Measurements from ENCODE around the gene RPP25L. TPM values are rescaled to one million over a fixed set of nuclear protein-coding genes. Genes with fewer than 3 reads are reported as not detected.

Gene RPP25L
- total RNA-seq, 1 donor from 2014 or later, result 16.2 TPM

GRCh38 chr9:34655394-34655793 is 43.5 kb upstream of the RPP25L start:
- Mint-ChIP-seq H3K4me1 (ENCODE audit: unreplicated experiment) (peaks cover 46% of the 10 kb centered on the region), H3K36me3 (ENCODE audit: unreplicated experiment) (no peaks in the 10 kb centered on the region), H3K27me3 (ENCODE audit: unreplicated experiment) (no peaks in the 10 kb centered on the region), H3K4me3 (ENCODE audit: unreplicated experiment) (no peak overlapping the region), H3K9me3 (ENCODE audit: unreplicated experiment) (no peaks in the 10 kb centered on the region), H3K27ac (ENCODE audit: unreplicated experiment) (peak overlapping the region; percentile 50)
- TF ChIP-seq CTCF (IDR thresholded peaks at IDR 0.05), result no peak
- no peak for DNase-seq (ENCODE audit: extremely low spot score, unreplicated experiment)

- peaks cover 3% of the 10 kb centered on the region for H3K36me3 Mint-ChIP-seq (ENCODE audit: unreplicated experiment)
- DNase-seq (ENCODE audit: extremely low spot score, unreplicated experiment), result peak; percentile 88
- no peak for TF ChIP-seq CTCF (IDR thresholded peaks at IDR 0.05)
- peaks cover 46% of the 10 kb centered on the region for H3K4me1 Mint-ChIP-seq (ENCODE audit: unreplicated experiment)
- peak overlapping the region; percentile 62 for H3K27ac Mint-ChIP-seq (ENCODE audit: unreplicated experiment)
- H3K4me3 Mint-ChIP-seq (ENCODE audit: unreplicated experiment), result peak overlapping the region; percentile 41
- H3K9me3 Mint-ChIP-seq (ENCODE audit: unreplicated experiment), result no peaks in the 10 kb centered on the region
- H3K27me3 Mint-ChIP-seq (ENCODE audit: unreplicated experiment), result no peaks in the 10 kb centered on the region
Measured at GRCh38 chr9:34654323-34655051, 42.6 kb upstream of the RPP25L start.

GRCh38 chr9:34653151-34654072 is 41.5 kb upstream of the RPP25L start:
- Mint-ChIP-seq H3K4me3 (ENCODE audit: unreplicated experiment) (peak overlapping the region; percentile 77), H3K4me1 (ENCODE audit: unreplicated experiment) (peaks cover 48% of the 10 kb centered on the region), H3K27ac (ENCODE audit: unreplicated experiment) (peak overlapping the region; percentile 78), H3K36me3 (ENCODE audit: unreplicated experiment) (peaks cover 10% of the 10 kb centered on the region), H3K27me3 (ENCODE audit: unreplicated experiment) (no peaks in the 10 kb centered on the region), H3K9me3 (ENCODE audit: unreplicated experiment) (no peaks in the 10 kb centered on the region)
- DNase-seq (ENCODE audit: extremely low spot score, unreplicated experiment), result no peak
- TF ChIP-seq CTCF (IDR thresholded peaks at IDR 0.05), result no peak

- DNase-seq (ENCODE audit: extremely low spot score, unreplicated experiment), result no peak
- TF ChIP-seq CTCF (IDR thresholded peaks at IDR 0.05), result no peak
- Mint-ChIP-seq H3K9me3 (ENCODE audit: unreplicated experiment) (no peaks in the 10 kb centered on the region), H3K27ac (ENCODE audit: unreplicated experiment) (peak overlapping the region; percentile 78), H3K36me3 (ENCODE audit: unreplicated experiment) (peaks cover 12% of the 10 kb centered on the region), H3K4me1 (ENCODE audit: unreplicated experiment) (peaks cover 53% of the 10 kb centered on the region), H3K27me3 (ENCODE audit: unreplicated experiment) (no peaks in the 10 kb centered on the region), H3K4me3 (ENCODE audit: unreplicated experiment) (peak overlapping the region; percentile 77)
Measured at GRCh38 chr9:34652602-34653000, 40.7 kb upstream of the RPP25L start.

All from osteocyte (in vitro differentiated cells).